Effector memory CD4-positive, alpha-beta T cell (primary cell): Measurements from ENCODE around the gene CUTA.

Source experiments
- DNase-seq, 3 donors: peaks; one replicate each; pipeline ENCODE4 v3.0.0-alpha.2; 2020
- H3K27ac ChIP-seq: 2 replicates; pipeline ENCODE4 v1.7.0; 2013; ENCODE audit warnings: mild to moderate bottlenecking, low read length, moderate library complexity; ENCODE audit not compliant: insufficient read depth, poor library complexity, severe bottlenecking
- H3K27me3 ChIP-seq: replicated peaks from 2 replicates; pipeline ENCODE4 v1.7.0; 2013; ENCODE audit warnings: mild to moderate bottlenecking, low read length; ENCODE audit not compliant: insufficient read depth, control insufficient read depth, poor library complexity, severe bottlenecking
- H3K36me3 ChIP-seq: 2 replicates; pipeline ENCODE4 v1.7.0; 2013; ENCODE audit warnings: mild to moderate bottlenecking, low read length, moderate library complexity; ENCODE audit not compliant: control insufficient read depth, insufficient read depth
- H3K4me1 ChIP-seq: 2 replicates; pipeline ENCODE4 v1.7.0; 2013; ENCODE audit warnings: low read length, mild to moderate bottlenecking; ENCODE audit not compliant: control insufficient read depth, insufficient read depth, poor library complexity, severe bottlenecking
- H3K4me3 ChIP-seq: 2 replicates; pipeline ENCODE4 v1.7.0; 2013; ENCODE audit warnings: low read length, low read depth, mild to moderate bottlenecking; ENCODE audit not compliant: insufficient read depth, poor library complexity, severe bottlenecking
- H3K9me3 ChIP-seq: 2 replicates; pipeline ENCODE4 v1.7.0; 2013; ENCODE audit warnings: mild to moderate bottlenecking, low read length, moderate library complexity; ENCODE audit not compliant: control insufficient read depth

The CUTA gene

GRCh38 chr6:33439956-33440648 lies 22.2 kb upstream of the CUTA start:
- no peak for DNase-seq
- Histone ChIP-seq H3K36me3 (peaks cover 81% of the 10 kb centered on the region), H3K9me3 (no peaks in the 10 kb centered on the region), H3K27me3 (no peaks in the 10 kb centered on the region), H3K27ac (no peak overlapping the region), H3K4me1 (no peaks in the 10 kb centered on the region), H3K4me3 (no peak overlapping the region)

- Histone ChIP-seq H3K9me3 (no peaks in the 10 kb centered on the region), H3K36me3 (peaks cover 76% of the 10 kb centered on the region), H3K4me1 (no peaks in the 10 kb centered on the region), H3K4me3 (no peak overlapping the region), H3K27ac (no peak overlapping the region), H3K27me3 (no peaks in the 10 kb centered on the region)
- no peak for DNase-seq
These were observed 21.2 kb upstream of the CUTA start for GRCh38 chr6:33438978-33439594.

GRCh38 chr6:33437666-33438065 lies 19.8 kb upstream of the CUTA start:
- Histone ChIP-seq H3K36me3 (peaks cover 66% of the 10 kb centered on the region), H3K4me3 (no peak overlapping the region), H3K27me3 (no peaks in the 10 kb centered on the region), H3K27ac (no peak overlapping the region), H3K9me3 (no peaks in the 10 kb centered on the region), H3K4me1 (no peaks in the 10 kb centered on the region)
- no peak for DNase-seq

- Histone ChIP-seq H3K9me3 (no peaks in the 10 kb centered on the region), H3K4me3 (no peak overlapping the region), H3K27me3 (no peaks in the 10 kb centered on the region), H3K27ac (no peak overlapping the region), H3K4me1 (peaks cover 23% of the 10 kb centered on the region), H3K36me3 (peaks cover 45% of the 10 kb centered on the region)
- DNase-seq: no peak
These were observed 17.1 kb upstream of the CUTA start for GRCh38 chr6:33434961-33435360.

GRCh38 chr6:33433544-33434191 lies 15.8 kb upstream of the CUTA start:
- H3K4me1 ChIP-seq: peaks cover 36% of the 10 kb centered on the region
- H3K36me3 ChIP-seq: peaks cover 34% of the 10 kb centered on the region
- no peaks in the 10 kb centered on the region for H3K27me3 ChIP-seq
- no peak overlapping the region for H3K27ac ChIP-seq
- no peak for DNase-seq
- no peak overlapping the region for H3K4me3 ChIP-seq
- no peaks in the 10 kb centered on the region for H3K9me3 ChIP-seq

GRCh38 chr6:33433001-33433543 lies 15.2 kb upstream of the CUTA start:
- no peak for DNase-seq
- H3K9me3 ChIP-seq: no peaks in the 10 kb centered on the region
- H3K27me3 ChIP-seq: no peaks in the 10 kb centered on the region
- no peak overlapping the region for H3K4me3 ChIP-seq
- peaks cover 29% of the 10 kb centered on the region for H3K36me3 ChIP-seq
- H3K4me1 ChIP-seq: peaks cover 41% of the 10 kb centered on the region
- no peak overlapping the region for H3K27ac ChIP-seq

- H3K27ac ChIP-seq: peak overlapping the region; percentile 0
- H3K27me3 ChIP-seq: no peaks in the 10 kb centered on the region
- DNase-seq: no peak
- H3K4me1 ChIP-seq: peaks cover 41% of the 10 kb centered on the region
- H3K4me3 ChIP-seq: no peak overlapping the region
- no peaks in the 10 kb centered on the region for H3K9me3 ChIP-seq
- peaks cover 26% of the 10 kb centered on the region for H3K36me3 ChIP-seq
These were observed 14.6 kb upstream of the CUTA start for GRCh38 chr6:33432546-33432945.

- peaks cover 21% of the 10 kb centered on the region for H3K36me3 ChIP-seq
- H3K9me3 ChIP-seq: no peaks in the 10 kb centered on the region
- DNase-seq: no peak
- H3K27ac ChIP-seq: peak overlapping the region; percentile 0
- H3K4me1 ChIP-seq: peaks cover 46% of the 10 kb centered on the region
- H3K4me3 ChIP-seq: peak overlapping the region; percentile 46
- no peaks in the 10 kb centered on the region for H3K27me3 ChIP-seq
These were observed 14.1 kb upstream of the CUTA start for GRCh38 chr6:33431880-33432541.

GRCh38 chr6:33430991-33431879 lies 13.3 kb upstream of the CUTA start:
- Histone ChIP-seq H3K27me3 (no peaks in the 10 kb centered on the region), H3K9me3 (no peaks in the 10 kb centered on the region), H3K4me3 (peak overlapping the region; percentile 46), H3K4me1 (peaks cover 46% of the 10 kb centered on the region), H3K36me3 (peaks cover 13% of the 10 kb centered on the region), H3K27ac (peak overlapping the region; percentile 89)
- DNase-seq: peak; percentile 68 to 76 (median 73)
